PC-3 (cell line): ENCODE measurements around the gene PREX1. TPM values are rescaled to one million over a fixed set of nuclear protein-coding genes. Genes with fewer than 3 reads are reported as not detected.

Source experiments
- ATAC-seq: fragments of 200-7000 bp; cut with Tn5 transposase; 2 replicates; pipeline ENCODE4 v1.9.1; 2020; ENCODE audit warnings: mild to moderate bottlenecking, moderate library complexity
- BruUV-seq: library from RNA; stranded (reverse); fragments of 400-500 nt; replicated peaks from 2 replicates; lab custom pipeline; 2021; lab: Mats Ljungman, UMichigan
- CTCF ChIA-PET: fragments of 300-600 bp; sonication (Branson Sonifier 250); formaldehyde crosslinking; loops from one replicate; lab custom pipeline; 2022; ENCODE audit warnings: antibody characterized with exemption; lab: Charles Lee
- POLR2A ChIA-PET: fragments of 300-600 bp; sonication (Branson Sonifier 250); formaldehyde crosslinking; loops from one replicate; lab custom pipeline; 2022; ENCODE audit warnings: antibody characterized with exemption; ENCODE audit not compliant: unreplicated experiment; lab: Charles Lee
- DNase-seq: peaks from one replicate; pipeline ENCODE4 v3.0.0-alpha.2; 2015
- H2AFZ ChIP-seq: fragments of 300-600 bp; sonication (generic); 2 replicates; pipeline ENCODE4 v1.6.0; 2016; ENCODE audit warnings: antibody characterized with exemption, low read length
- H3F3A ChIP-seq: fragments of 300-600 bp; sonication (generic); one replicate; pipeline ENCODE4 v1.6.0; 2017; ENCODE audit warnings: antibody characterized with exemption, low read length, control low read depth, mild to moderate bottlenecking; ENCODE audit not compliant: unreplicated experiment
- H3K27ac ChIP-seq: fragments of 300-600 bp; sonication (generic); 2 replicates; pipeline ENCODE4 v1.5.1; 2016; ENCODE audit warnings: mild to moderate bottlenecking, low read length
- H3K27me3 ChIP-seq: fragments of 300-600 bp; sonication (generic); 2 replicates; pipeline ENCODE4 v1.6.1; 2016; ENCODE audit warnings: low read length, mixed read lengths
- H3K36me3 ChIP-seq: fragments of 300-600 bp; sonication (generic); 2 replicates; pipeline ENCODE4 v1.6.1; 2016; ENCODE audit warnings: low read depth, mixed run types, low read length, mixed read lengths
- H3K4me1 ChIP-seq: fragments of 300-600 bp; sonication (generic); 2 replicates; pipeline ENCODE4 v1.5.1; 2016; ENCODE audit warnings: low read length; ENCODE audit not compliant: insufficient read depth
- H3K4me2 ChIP-seq: fragments of 300-600 bp; sonication (generic); 2 replicates; pipeline ENCODE4 v1.6.0; 2016; ENCODE audit warnings: low read length
- H3K4me3 ChIP-seq: fragments of 300-600 bp; sonication (generic); 2 replicates; pipeline ENCODE4 v1.5.1; 2016; ENCODE audit warnings: mild to moderate bottlenecking, low read length, mixed read lengths
- H3K79me2 ChIP-seq: fragments of 300-600 bp; sonication (generic); 2 replicates; pipeline ENCODE4 v1.6.1; 2017; ENCODE audit warnings: low read length, mixed read lengths
- H3K9ac ChIP-seq: fragments of 300-600 bp; sonication (generic); 2 replicates; pipeline ENCODE4 v1.6.0; 2016; ENCODE audit warnings: mild to moderate bottlenecking, low read length
- H3K9me2 ChIP-seq: fragments of 300-600 bp; sonication (generic); replicated peaks from 2 replicates; pipeline ENCODE4 v1.6.1; 2016; ENCODE audit warnings: mixed run types, low read length, mixed read lengths
- H3K9me3 ChIP-seq: fragments of 300-600 bp; sonication (generic); 2 replicates; pipeline ENCODE4 v1.6.1; 2016; ENCODE audit warnings: low read length, mixed read lengths
- H4K20me1 ChIP-seq: fragments of 300-600 bp; sonication (generic); 2 replicates; pipeline ENCODE4 v1.6.1; 2016; ENCODE audit warnings: low read length, mixed read lengths
- CTCF ChIP-seq: fragments of 300-600 bp; sonication (generic); conservative IDR thresholded peaks from 2 replicates; pipeline ENCODE4 v1.5.1; 2017; ENCODE audit warnings: antibody characterized with exemption, low read depth, mild to moderate bottlenecking, low read length
- EZH2 ChIP-seq: fragments of 300-600 bp; sonication (generic); IDR thresholded peaks from one replicate; pipeline ENCODE4 v1.6.1; 2017; ENCODE audit warnings: antibody characterized with exemption, mild to moderate bottlenecking, low read length; ENCODE audit not compliant: unreplicated experiment
- EZH2phosphoT487 ChIP-seq: fragments of 300-600 bp; sonication (generic); IDR thresholded peaks from 2 replicates; pipeline ENCODE4 v1.6.1; 2018; ENCODE audit warnings: mild to moderate bottlenecking, antibody characterized with exemption, low read length, borderline replicate concordance
- intact Hi-C: fragments of 100-400 bp; cut with micrococcal nuclease; formaldehyde crosslinking; loops from 2 replicates; pipeline ENCODE4 v1.9.0; 2023
- total RNA-seq: library from RNA; depleted of rRNA; stranded (reverse); fragments of >200 nt; gene quantifications from 2 replicates; pipeline ENCODE4 v1.2.3, GENCODE V29; 2014

PREX1 gene
- total RNA-seq, 1 experiment from 2014 or later: 22.1 TPM

GRCh38 chr20:48803176-48804053 lies 24.4 kb downstream of the PREX1 start:
- Histone ChIP-seq H4K20me1 (no peaks in the 10 kb centered on the region), H3K79me2 (no peaks in the 10 kb centered on the region), H2AFZ (no peak overlapping the region), H3K9me2 (no peaks in the 10 kb centered on the region), H3K9ac (no peak overlapping the region), H3K4me2 (no peak overlapping the region), H3K27ac (no peak overlapping the region), H3K4me1 (no peaks in the 10 kb centered on the region), H3K9me3 (no peaks in the 10 kb centered on the region), H3F3A (no peaks in the 10 kb centered on the region), H3K27me3 (no peaks in the 10 kb centered on the region), H3K4me3 (no peak overlapping the region), H3K36me3 (no peaks in the 10 kb centered on the region)
- POLR2A ChIA-PET: no interaction called here
- ATAC-seq (no peak), DNase-seq (no peak)
- no TSS peak for BruUV-seq
- intact Hi-C loops: no loop called here
- TF ChIP-seq CTCF (no peak), EZH2 (no peak), EZH2phosphoT487 (no peak)
- CTCF ChIA-PET: no interaction called here

- ATAC-seq (no peak), DNase-seq (no peak)
- no peaks in the 10 kb centered on the region for H3K9me2 ChIP-seq
- H3K4me2 ChIP-seq: no peak overlapping the region
- intact Hi-C loops: no loop called here
- no peaks in the 10 kb centered on the region for H3K79me2 ChIP-seq
- no peaks in the 10 kb centered on the region for H3F3A ChIP-seq
- no peaks in the 10 kb centered on the region for H4K20me1 ChIP-seq
- no peak overlapping the region for H3K4me3 ChIP-seq
- no peak overlapping the region for H3K27ac ChIP-seq
- H3K27me3 ChIP-seq: no peaks in the 10 kb centered on the region
- H2AFZ ChIP-seq: no peak overlapping the region
- CTCF ChIA-PET: no interaction called here
- H3K4me1 ChIP-seq: no peaks in the 10 kb centered on the region
- POLR2A ChIA-PET: no interaction called here
- TF ChIP-seq EZH2phosphoT487 (no peak), EZH2 (no peak), CTCF (no peak)
- H3K9me3 ChIP-seq: no peaks in the 10 kb centered on the region
- BruUV-seq: no TSS peak
- H3K9ac ChIP-seq: no peak overlapping the region
- no peaks in the 10 kb centered on the region for H3K36me3 ChIP-seq
These were observed 25.2 kb downstream of the PREX1 start for GRCh38 chr20:48802647-48803046.

DNA sequence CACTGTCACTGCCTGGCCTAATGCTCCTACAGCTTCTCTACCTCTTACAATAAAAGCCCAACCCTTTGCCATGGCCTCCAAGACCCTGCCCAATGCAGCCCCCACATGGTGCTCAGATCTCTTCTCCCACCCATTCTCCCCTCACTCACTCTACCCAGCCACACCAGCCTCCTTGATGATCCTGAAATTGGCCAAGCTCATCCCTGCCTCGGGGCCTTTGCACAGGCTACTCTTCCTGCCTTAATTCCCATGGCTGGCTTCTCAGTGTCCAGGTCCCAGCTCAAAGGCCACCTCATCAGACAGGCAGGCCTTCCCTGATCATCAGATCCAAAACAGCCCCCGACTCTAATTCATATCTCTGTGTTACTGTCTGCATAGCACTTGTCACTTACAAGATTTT lies 25.6 kb downstream of the PREX1 start:
- intact Hi-C loops: no loop called here

More for the DNA sequence above, 25.6 kb downstream of the PREX1 start:
- no peak overlapping the region for H3K4me2 ChIP-seq
- H4K20me1 ChIP-seq: no peaks in the 10 kb centered on the region
- no peak overlapping the region for H3K27ac ChIP-seq
- ATAC-seq (no peak), DNase-seq (no peak)
- no peaks in the 10 kb centered on the region for H3K9me3 ChIP-seq
- H3K9ac ChIP-seq: no peak overlapping the region
- no peak overlapping the region for H3K4me3 ChIP-seq
- no peaks in the 10 kb centered on the region for H3K36me3 ChIP-seq
- no peaks in the 10 kb centered on the region for H3K27me3 ChIP-seq
- H3K79me2 ChIP-seq: no peaks in the 10 kb centered on the region
- H3K9me2 ChIP-seq: no peaks in the 10 kb centered on the region
- ChIA-PET CTCF (no interaction called here), POLR2A (no interaction called here)
- H3F3A ChIP-seq: no peaks in the 10 kb centered on the region
- H3K4me1 ChIP-seq: no peaks in the 10 kb centered on the region
- no peak overlapping the region for H2AFZ ChIP-seq
- no TSS peak for BruUV-seq
- TF ChIP-seq CTCF (no peak), EZH2phosphoT487 (no peak), EZH2 (no peak)
